GM21576 (cell line): Measurements from ENCODE around the gene HKDC1.
"Not testable (repeated sequence)": the region's sequence is repeated elsewhere in the genome, so short reads cannot be mapped to it uniquely, and the experiment has no call there.

Source experiments
- ATAC-seq: cut with Tn5 transposase; IDR thresholded peaks from one replicate; pipeline ENCODE4 v1.9.1; 2021; ENCODE audit warnings: mild to moderate bottlenecking, moderate library complexity; ENCODE audit not compliant: unreplicated experiment

HKDC1 gene

GRCh38 chr10:69240455-69240854 lies 20.3 kb downstream of the HKDC1 start:
- no peak for ATAC-seq

- ATAC-seq: no peak
Observed at GRCh38 chr10:69241575-69241974, 21.4 kb downstream of the HKDC1 start.

DNA sequence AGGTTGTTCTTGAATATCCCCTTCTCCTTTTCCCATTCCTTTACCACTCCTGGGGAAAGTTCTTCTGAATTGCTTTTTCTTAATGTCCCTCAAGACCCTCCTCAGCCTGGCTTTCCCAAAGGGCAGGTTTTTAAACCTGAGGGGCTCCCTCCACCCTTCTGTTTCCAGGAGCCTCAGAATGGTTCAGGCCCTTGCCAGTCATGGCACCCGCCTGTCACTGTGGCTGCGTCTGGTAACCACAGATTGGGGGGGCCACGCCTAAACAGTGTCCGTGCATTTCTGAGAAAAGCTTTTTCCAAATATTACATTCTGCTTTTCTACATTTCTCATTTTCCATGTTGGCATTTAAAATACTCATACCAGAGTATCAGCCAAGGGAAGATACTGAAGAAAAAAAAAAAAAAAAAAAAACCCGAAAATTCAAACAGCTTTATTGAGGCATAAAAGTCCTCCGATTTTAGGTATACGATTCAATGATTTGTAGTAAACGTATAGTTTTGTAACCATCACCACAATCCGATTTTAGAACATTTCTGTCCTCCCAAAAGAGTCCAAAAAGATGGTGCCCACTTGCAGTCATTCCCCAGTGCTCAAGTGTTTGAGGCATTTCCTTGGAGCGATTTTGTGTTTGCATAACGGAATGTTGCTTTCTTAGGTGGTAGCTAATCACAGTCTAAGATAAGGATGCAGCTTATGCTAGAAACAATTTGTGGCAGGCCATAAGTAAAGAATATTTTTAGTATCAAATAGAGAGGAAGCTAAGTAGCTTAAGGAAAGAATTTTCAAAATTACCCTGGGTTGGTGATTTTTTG lies 22.1 kb downstream of the HKDC1 start:
- no peak for ATAC-seq

- ATAC-seq: no peak
Observed at GRCh38 chr10:69242852-69243212, 22.7 kb downstream of the HKDC1 start.

GRCh38 chr10:69243817-69244216 lies 23.7 kb downstream of the HKDC1 start:
- no peak for ATAC-seq

GRCh38 chr10:69246036-69246435 lies 25.9 kb downstream of the HKDC1 start:
- no peak for ATAC-seq

DNA sequence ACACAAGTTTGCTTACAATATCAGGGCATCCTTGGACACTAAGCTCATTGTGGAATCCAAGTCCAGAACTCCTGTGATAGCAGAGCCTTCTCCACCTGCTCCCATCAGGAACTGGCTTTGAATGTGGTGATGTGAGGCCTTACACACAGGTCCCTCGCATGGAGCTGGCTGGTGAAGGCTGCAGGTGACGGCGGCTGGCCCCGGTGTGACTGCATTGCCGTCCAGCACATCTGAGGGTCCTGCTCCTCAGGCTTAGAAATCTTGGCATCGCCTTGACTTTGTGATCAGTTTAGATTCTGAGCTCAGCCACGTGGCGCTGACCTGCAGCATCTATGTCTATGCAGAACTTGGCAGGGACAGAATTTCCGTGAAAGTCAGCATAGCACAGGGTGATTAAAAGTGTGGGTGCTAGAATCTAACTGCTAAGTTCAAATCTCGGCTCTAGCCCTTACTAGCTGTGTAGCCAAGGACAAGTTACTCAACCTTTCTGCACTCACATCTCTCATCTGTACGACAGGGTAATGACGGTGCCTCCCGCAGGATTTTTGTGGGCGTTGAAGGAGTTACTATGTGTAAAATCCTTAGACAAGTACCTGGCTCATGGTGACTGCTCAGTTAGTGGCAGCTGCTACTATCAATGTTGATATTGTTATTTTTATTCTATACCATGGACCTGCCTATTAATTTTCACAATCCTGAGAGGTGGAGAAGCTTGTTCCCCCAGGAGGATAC lies 26.6 kb downstream of the HKDC1 start:
- no peak for ATAC-seq

GRCh38 chr10:69247313-69247710 lies 27.2 kb downstream of the HKDC1 start:
- no peak for ATAC-seq

DNA sequence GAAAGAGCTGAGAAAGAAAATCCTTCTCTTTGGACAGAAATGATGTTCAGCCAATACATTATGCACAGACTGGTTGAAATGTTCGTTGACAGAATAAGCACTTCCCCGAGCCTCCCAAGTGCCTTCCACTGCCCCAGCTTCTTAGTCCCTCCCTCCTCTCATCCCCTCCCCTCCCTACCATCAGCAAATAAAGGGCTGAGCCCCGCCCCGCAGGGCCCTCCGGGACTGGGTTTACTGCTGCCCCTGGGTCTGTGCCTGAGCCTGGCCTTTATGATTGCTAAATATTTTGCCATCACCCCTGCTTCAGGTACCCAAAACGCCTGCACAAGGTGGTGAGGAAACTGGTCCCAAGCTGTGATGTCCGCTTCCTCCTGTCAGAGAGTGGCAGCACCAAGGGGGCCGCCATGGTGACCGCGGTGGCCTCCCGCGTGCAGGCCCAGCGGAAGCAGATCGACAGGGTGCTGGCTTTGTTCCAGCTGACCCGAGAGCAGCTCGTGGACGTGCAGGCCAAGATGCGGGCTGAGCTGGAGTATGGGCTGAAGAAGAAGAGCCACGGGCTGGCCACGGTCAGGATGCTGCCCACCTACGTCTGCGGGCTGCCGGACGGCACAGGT lies 28.1 kb downstream of the HKDC1 start:
- ATAC-seq: no peak

- no peak for ATAC-seq
Observed at GRCh38 chr10:69250041-69250440, 29.9 kb downstream of the HKDC1 start.

GRCh38 chr10:69251417-69251816 lies 31.3 kb downstream of the HKDC1 start:
- ATAC-seq: not testable (repeated sequence)

DNA sequence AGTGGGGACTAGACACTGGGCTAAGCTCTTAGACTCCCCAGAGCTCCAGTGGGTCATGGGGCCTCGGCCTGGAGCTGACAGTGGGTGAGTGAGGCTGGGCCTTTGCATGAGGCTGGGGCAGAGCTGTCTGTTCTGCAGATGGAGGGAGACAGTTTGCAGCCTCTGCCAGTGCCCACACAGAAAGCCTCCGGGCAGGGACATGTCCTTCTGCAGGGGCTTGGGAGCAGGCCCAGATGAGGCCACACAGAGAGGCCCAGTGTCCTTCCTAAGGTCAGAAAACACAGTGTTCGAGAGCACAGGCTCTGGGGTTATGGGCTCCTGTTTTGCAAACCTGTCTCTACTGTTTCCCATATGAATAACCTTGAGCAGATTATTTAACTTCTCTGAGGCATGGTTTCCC lies 33.0 kb downstream of the HKDC1 start:
- no peak for ATAC-seq

GRCh38 chr10:69254877-69255276 lies 34.7 kb downstream of the HKDC1 start:
- ATAC-seq: no peak

- no peak for ATAC-seq
Observed at GRCh38 chr10:69259547-69260243, 39.6 kb downstream of the HKDC1 start.

- no peak for ATAC-seq
Observed at GRCh38 chr10:69261184-69261583, 41.1 kb downstream of the HKDC1 start.

DNA sequence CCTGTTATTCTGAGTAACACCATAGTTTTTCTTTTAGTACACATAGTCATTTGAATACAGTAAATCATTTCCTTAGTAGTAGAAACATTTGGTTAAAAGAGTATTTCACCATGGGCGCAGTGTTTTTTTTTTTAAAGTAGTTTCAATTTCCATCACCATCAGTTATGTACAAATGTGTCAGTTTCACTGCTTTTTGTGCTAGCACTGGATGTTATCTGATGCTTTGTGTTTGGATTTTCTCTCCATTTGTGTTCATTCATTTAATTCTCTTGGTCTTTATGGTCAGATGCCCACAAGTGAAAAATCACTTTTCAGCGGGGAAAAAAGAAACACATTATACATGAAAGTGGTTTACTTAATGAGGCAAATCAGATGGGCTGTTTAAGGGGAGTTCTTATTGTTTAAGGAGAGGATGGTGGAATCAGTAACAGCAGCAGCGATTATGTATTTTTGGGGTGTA lies 42.2 kb downstream of the HKDC1 start:
- no peak for ATAC-seq

DNA sequence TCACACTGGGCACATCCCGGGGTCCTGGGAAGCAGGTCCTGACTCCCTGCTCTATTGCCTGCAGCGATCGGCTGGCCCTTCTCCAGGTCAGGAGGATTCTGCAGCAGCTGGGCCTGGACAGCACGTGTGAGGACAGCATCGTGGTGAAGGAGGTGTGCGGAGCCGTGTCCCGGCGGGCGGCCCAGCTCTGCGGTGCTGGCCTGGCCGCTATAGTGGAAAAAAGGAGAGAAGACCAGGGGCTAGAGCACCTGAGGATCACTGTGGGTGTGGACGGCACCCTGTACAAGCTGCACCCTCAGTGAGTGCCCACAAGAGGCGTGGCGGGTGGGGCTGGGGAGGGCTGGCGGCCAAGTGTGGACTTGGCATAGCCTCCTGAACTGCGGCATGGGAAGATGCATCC lies 45.4 kb downstream of the HKDC1 start:
- ATAC-seq: no peak

DNA sequence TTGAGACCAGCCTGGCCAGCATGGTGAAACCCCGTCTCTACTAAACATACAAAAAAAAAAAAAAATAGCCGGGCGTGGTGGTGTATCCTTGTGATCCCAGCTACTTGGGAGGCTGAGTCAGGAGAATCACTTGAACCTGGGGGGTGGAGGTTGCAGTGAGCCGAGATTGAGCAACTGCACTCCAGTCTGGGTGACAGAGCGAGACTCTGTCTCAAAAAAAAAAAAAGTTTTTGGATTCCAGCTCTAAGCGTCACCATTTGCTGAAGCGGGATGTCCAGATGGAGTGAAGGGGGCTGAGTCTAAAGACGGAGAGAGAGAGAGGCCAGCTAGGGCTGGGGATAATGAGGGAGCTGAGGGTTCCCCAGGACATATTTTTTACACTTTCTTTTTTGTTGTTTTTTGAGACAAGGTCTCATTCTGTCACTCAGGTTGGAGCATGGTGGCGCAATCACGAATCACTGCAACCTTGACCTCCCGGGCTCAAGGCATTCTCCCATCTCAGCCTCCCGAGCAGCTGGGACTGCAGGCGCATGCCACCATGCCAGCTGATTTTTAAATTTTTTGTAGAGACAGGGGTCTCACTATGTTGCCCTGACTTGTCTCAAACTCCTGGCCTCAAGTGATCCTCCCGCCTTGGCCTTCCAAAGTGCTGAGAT lies 48.8 kb downstream of the HKDC1 start:
- no peak for ATAC-seq

GRCh38 chr10:69269761-69270160 lies 49.6 kb downstream of the HKDC1 start:
- no peak for ATAC-seq

GRCh38 chr10:69270990-69271389 lies 50.9 kb downstream of the HKDC1 start:
- ATAC-seq: no peak

- ATAC-seq: no peak
Observed at GRCh38 chr10:69272624-69273023, 52.5 kb downstream of the HKDC1 start.
